Measurements from ENCODE around the gene GPS1.

Gene GPS1

DNA sequence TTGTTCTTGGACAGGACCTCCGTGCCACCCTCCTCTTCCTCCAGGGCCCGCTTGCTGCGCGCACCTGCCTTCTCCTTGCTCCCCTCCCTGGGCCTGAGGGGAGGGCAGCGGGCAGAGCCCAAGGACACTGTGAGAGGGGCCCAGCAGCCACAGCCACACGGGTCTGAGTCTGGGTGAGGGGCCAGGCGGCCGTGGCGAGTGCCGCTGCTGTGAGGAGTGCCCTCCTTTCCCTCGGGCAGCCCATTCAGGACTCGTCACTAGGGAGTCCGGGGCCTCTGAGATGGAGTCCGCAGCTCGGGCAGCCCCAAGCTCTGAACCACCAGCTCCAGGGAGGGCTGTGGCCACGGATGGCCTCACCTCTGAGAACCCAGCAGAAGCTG, 8.3 kb downstream of the GPS1 start:
- H3K27ac ChIP-seq (ENCODE audit: insufficient read depth in 1 of 2, low read depth in 1 of 2, low read length in 2 of 2, poor library complexity in 1 of 2, severe bottlenecking in 2 of 2), result no peak overlapping the region
- POLR2A ChIA-PET, result no interaction called here
- no peaks in the 10 kb centered on the region for H3K27me3 ChIP-seq (replicated peaks in 2 of 5; ENCODE audit: control insufficient read depth in 4 of 5, insufficient read depth in 5 of 5, low read length in 4 of 5)
- DNase-seq, result no peak
- H3K9me3 ChIP-seq (ENCODE audit: control extremely low read depth in 1 of 5, control insufficient read depth in 4 of 5, insufficient read depth in 2 of 5, low read depth in 1 of 5, low read length in 4 of 5), result no peaks in the 10 kb centered on the region
- H3K36me3 ChIP-seq (ENCODE audit: control insufficient read depth in 4 of 4, insufficient read depth in 4 of 4, low read length in 3 of 4), result peaks cover 11 to 94% (median 61%) of the 10 kb centered on the region in 4 experiments
- CTCF ChIA-PET, result interaction anchor here (1.7 kb wide), 1 partner anchor 10 kb away, joined by 5 read pairs; no protein-coding TSS in a partner anchor
- H3K4me3 ChIP-seq (ENCODE audit: control insufficient read depth in 1 of 7, extremely low read depth in 1 of 7, insufficient read depth in 4 of 7, low read depth in 2 of 7, low read length in 6 of 7), result no peak overlapping the region
- WGBS (ENCODE audit: insufficient coverage), result 93% methylated on average over 11 of the region's 16 CpGs
- H3K4me1 ChIP-seq (ENCODE audit: control extremely low read depth in 1 of 4, control insufficient read depth in 4 of 4, insufficient read depth in 4 of 4, low read length in 3 of 4), result peaks cover 0 to 13% (median 9%) of the 10 kb centered on the region in 4 experiments

DNA sequence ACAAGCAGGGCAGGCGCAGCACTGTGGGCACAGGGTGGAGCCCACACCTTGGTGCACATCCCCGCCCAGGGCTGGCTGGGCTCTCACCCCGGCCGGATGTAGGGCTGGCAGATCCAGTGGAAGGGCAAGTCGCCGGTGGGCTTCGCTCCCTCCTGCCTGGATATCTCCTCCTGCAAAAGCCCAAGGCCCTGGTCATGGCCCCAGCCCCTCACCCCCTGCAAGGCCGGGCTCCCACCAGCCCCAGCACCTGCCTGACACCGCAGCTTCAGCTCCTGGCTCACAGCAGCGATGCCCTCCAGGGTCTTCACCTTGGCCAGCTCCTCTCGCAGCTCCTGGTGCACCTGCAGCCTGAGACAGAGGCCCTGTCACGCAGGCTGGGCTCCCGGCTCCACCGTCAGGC, 8.9 kb downstream of the GPS1 start:
- no peak for DNase-seq
- ChIA-PET POLR2A (interaction anchor here (1.2 kb wide), 1 partner anchor 8 kb away, joined by 3 read pairs; no protein-coding TSS in a partner anchor), CTCF (interaction anchor here (0.6 to 1.7 kb wide), 2 partner anchors 10 to 453 kb away, joined by 3 to 5 read pairs; no protein-coding TSS in a partner anchor)
- WGBS (ENCODE audit: insufficient coverage), result 89% methylated on average over 12 of the region's 14 CpGs
- Histone ChIP-seq H3K27me3 (replicated peaks in 2 of 5; ENCODE audit: control insufficient read depth in 4 of 5, insufficient read depth in 5 of 5, low read length in 4 of 5) (no peaks in the 10 kb centered on the region), H3K36me3 (ENCODE audit: control insufficient read depth in 4 of 4, insufficient read depth in 4 of 4, low read length in 3 of 4) (peaks cover 9 to 88% (median 58%) of the 10 kb centered on the region in 4 experiments), H3K27ac (ENCODE audit: insufficient read depth in 1 of 2, low read depth in 1 of 2, low read length in 2 of 2, poor library complexity in 1 of 2, severe bottlenecking in 2 of 2) (no peak overlapping the region), H3K4me1 (ENCODE audit: control extremely low read depth in 1 of 4, control insufficient read depth in 4 of 4, insufficient read depth in 4 of 4, low read length in 3 of 4) (peaks cover 0 to 16% (median 11%) of the 10 kb centered on the region in 4 experiments), H3K4me3 (ENCODE audit: control insufficient read depth in 1 of 7, extremely low read depth in 1 of 7, insufficient read depth in 4 of 7, low read depth in 2 of 7, low read length in 6 of 7) (no peak overlapping the region), H3K9me3 (ENCODE audit: control extremely low read depth in 1 of 5, control insufficient read depth in 4 of 5, insufficient read depth in 2 of 5, low read depth in 1 of 5, low read length in 4 of 5) (no peaks in the 10 kb centered on the region)

DNA sequence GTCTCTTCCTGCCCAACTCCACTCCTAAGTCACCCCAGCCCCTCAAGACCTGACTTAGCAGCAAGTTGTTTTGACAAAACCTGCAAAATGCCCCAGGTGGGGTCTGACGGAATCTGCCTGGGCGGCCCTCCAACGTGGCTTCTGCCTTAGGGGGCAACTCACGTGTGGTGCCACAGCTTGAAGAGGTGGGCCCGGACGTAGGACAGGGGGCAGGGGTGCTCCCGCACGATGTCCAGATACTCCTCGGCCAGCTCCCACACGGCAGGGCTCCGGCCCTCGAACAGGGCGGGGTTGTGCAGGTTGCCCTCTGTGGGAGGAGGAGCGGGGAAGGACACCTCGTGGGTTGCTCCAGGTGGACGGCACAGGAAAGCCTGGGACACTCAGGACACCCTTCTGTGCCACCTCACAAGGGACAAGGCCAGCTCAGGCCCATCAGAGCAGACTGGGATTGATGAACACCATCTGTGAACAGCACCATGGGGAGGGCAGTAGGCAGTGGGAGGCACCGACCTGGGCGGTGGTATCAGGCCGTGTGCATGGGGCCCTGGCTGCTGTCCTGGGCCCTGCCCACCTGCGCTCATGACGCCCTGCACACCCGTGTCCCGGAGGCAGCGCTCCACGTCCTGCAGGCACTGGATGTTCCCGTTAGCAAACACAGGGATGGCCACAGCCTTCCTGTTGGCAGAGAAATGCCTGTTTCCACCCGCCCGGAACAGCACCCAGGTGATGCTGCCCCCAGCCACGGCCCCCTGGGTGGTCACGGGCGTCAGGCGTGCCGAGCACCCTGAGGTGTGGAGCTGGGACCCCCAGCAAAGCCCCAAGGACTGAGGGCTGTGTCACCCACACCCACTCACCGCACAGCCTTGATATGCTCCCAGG, 9.6 kb downstream of the GPS1 start:
- POLR2A ChIA-PET, result interaction anchor here (1.2 kb wide), 1 partner anchor 9 kb away, joined by 3 read pairs; no protein-coding TSS in a partner anchor
- 95% methylated on average over 30 of the region's 34 CpGs for WGBS (ENCODE audit: insufficient coverage)
- CTCF ChIA-PET, result interaction anchor here (0.6 kb wide), 2 partner anchors 17 to 452 kb away, joined by 3 read pairs; no protein-coding TSS in a partner anchor
- no peak for DNase-seq
- Histone ChIP-seq H3K4me3 (ENCODE audit: control insufficient read depth in 1 of 7, extremely low read depth in 1 of 7, insufficient read depth in 4 of 7, low read depth in 2 of 7, low read length in 6 of 7) (no peak overlapping the region), H3K27me3 (replicated peaks in 2 of 5; ENCODE audit: control insufficient read depth in 4 of 5, insufficient read depth in 5 of 5, low read length in 4 of 5) (no peaks in the 10 kb centered on the region), H3K27ac (ENCODE audit: insufficient read depth in 1 of 2, low read depth in 1 of 2, low read length in 2 of 2, poor library complexity in 1 of 2, severe bottlenecking in 2 of 2) (no peak overlapping the region), H3K4me1 (ENCODE audit: control extremely low read depth in 1 of 4, control insufficient read depth in 4 of 4, insufficient read depth in 4 of 4, low read length in 3 of 4) (peaks cover 0 to 21% (median 14%) of the 10 kb centered on the region in 4 experiments), H3K36me3 (ENCODE audit: control insufficient read depth in 4 of 4, insufficient read depth in 4 of 4, low read length in 3 of 4) (peaks cover 7 to 81% (median 54%) of the 10 kb centered on the region in 4 experiments), H3K9me3 (ENCODE audit: control extremely low read depth in 1 of 5, control insufficient read depth in 4 of 5, insufficient read depth in 2 of 5, low read depth in 1 of 5, low read length in 4 of 5) (no peaks in the 10 kb centered on the region)

DNA sequence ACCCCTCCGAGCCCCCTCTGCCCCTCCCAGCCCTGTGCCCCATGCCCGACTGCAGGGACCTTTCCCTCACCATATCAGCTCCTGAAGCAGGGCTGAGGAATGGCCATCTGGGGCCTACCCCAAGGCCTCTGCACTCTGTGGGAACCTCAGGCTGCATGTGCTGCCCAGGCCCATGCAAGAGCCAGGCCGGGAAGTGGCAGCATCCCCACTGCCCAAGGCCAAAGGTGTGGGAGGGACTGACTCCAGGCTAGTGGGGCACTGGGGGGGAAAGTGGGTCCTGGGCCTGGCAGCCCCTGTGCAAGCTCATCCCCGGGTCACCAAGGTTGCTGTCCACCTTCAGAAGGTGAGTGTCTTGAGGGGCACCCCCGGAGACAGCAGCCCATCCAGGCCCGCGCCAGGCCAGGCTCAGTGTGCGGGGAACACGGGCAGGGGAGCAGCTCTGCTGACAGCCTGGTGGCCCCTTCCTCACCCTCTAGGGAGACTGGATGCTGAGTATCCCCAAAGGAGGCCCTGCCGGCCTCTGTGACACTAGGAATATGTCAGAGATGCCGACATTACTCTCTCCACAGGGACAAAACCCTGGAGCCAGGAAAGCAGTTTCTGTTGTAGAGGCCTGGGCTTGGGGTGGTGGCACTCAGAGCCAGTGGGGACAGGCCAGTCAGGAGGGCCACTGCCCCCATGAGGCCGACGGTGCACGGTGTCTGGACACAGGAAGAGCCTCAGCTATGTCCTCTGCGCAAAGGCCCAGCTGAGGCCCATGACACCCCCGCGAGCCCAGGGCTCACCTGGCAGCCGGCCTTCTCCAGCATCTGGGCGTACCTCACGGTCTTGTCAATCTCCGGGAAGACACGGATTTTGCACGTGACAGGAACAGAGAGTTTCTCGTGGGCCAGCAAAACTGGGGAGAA, 10.6 kb downstream of the GPS1 start:
- Histone ChIP-seq H3K36me3 (ENCODE audit: control insufficient read depth in 4 of 4, insufficient read depth in 4 of 4, low read length in 3 of 4) (peaks cover 7 to 71% (median 47%) of the 10 kb centered on the region in 4 experiments), H3K9me3 (ENCODE audit: control extremely low read depth in 1 of 5, control insufficient read depth in 4 of 5, insufficient read depth in 2 of 5, low read depth in 1 of 5, low read length in 4 of 5) (no peaks in the 10 kb centered on the region), H3K27me3 (replicated peaks in 2 of 5; ENCODE audit: control insufficient read depth in 4 of 5, insufficient read depth in 5 of 5, low read length in 4 of 5) (no peaks in the 10 kb centered on the region), H3K27ac (ENCODE audit: insufficient read depth in 1 of 2, low read depth in 1 of 2, low read length in 2 of 2, poor library complexity in 1 of 2, severe bottlenecking in 2 of 2) (no peak overlapping the region), H3K4me1 (ENCODE audit: control extremely low read depth in 1 of 4, control insufficient read depth in 4 of 4, insufficient read depth in 4 of 4, low read length in 3 of 4) (peaks cover 0 to 24% (median 16%) of the 10 kb centered on the region in 4 experiments), H3K4me3 (ENCODE audit: control insufficient read depth in 1 of 7, extremely low read depth in 1 of 7, insufficient read depth in 4 of 7, low read depth in 2 of 7, low read length in 6 of 7) (no peak overlapping the region)
- no peak for DNase-seq
- WGBS (ENCODE audit: insufficient coverage), result 96% methylated on average over 21 of the region's 24 CpGs
- POLR2A ChIA-PET, result no interaction called here
- CTCF ChIA-PET, result interaction anchor here (0.6 to 1.3 kb wide), 2 partner anchors 18 to 25 kb away, joined by 3 to 4 read pairs; partner anchors contain the start of gene DCXR

DNA sequence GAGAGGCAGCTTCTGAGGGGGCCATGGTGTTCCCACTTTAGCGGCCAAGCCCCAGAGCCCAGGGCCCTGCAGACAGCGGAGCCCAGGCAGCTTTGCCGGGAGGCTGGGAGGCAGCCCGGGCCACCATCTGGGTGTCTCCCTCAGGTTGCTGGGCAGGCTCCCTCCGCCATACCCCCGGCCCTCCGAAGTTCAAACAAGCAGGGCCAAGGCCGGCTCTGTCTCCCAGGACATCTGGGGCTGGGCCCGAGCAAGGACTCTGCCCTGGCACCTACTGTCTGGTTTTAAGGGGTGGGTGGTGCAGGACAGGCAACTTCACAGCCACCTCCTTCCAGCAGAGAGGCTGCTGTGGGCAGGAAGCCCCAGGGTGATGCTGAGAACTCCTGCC, 11.3 kb downstream of the GPS1 start:
- H3K36me3 ChIP-seq (ENCODE audit: control insufficient read depth in 4 of 4, insufficient read depth in 4 of 4, low read length in 3 of 4), result peaks cover 7 to 64% (median 41%) of the 10 kb centered on the region in 4 experiments
- H3K27ac ChIP-seq (ENCODE audit: insufficient read depth in 1 of 2, low read depth in 1 of 2, low read length in 2 of 2, poor library complexity in 1 of 2, severe bottlenecking in 2 of 2), result no peak overlapping the region
- H3K27me3 ChIP-seq (replicated peaks in 2 of 5; ENCODE audit: control insufficient read depth in 4 of 5, insufficient read depth in 5 of 5, low read length in 4 of 5), result no peaks in the 10 kb centered on the region
- peaks cover 0 to 24% (median 16%) of the 10 kb centered on the region in 4 experiments for H3K4me1 ChIP-seq (ENCODE audit: control extremely low read depth in 1 of 4, control insufficient read depth in 4 of 4, insufficient read depth in 4 of 4, low read length in 3 of 4)
- CTCF ChIA-PET, result interaction anchor here (1.3 kb wide), 1 partner anchor 25 kb away, joined by 4 read pairs; the partner anchor contains the start of gene DCXR
- no peak overlapping the region for H3K4me3 ChIP-seq (ENCODE audit: control insufficient read depth in 1 of 7, extremely low read depth in 1 of 7, insufficient read depth in 4 of 7, low read depth in 2 of 7, low read length in 6 of 7)
- H3K9me3 ChIP-seq (ENCODE audit: control extremely low read depth in 1 of 5, control insufficient read depth in 4 of 5, insufficient read depth in 2 of 5, low read depth in 1 of 5, low read length in 4 of 5), result no peaks in the 10 kb centered on the region
- POLR2A ChIA-PET, result no interaction called here
- DNase-seq, result no peak
- 89% methylated on average over 7 of the region's 9 CpGs for WGBS (ENCODE audit: insufficient coverage)

DNA sequence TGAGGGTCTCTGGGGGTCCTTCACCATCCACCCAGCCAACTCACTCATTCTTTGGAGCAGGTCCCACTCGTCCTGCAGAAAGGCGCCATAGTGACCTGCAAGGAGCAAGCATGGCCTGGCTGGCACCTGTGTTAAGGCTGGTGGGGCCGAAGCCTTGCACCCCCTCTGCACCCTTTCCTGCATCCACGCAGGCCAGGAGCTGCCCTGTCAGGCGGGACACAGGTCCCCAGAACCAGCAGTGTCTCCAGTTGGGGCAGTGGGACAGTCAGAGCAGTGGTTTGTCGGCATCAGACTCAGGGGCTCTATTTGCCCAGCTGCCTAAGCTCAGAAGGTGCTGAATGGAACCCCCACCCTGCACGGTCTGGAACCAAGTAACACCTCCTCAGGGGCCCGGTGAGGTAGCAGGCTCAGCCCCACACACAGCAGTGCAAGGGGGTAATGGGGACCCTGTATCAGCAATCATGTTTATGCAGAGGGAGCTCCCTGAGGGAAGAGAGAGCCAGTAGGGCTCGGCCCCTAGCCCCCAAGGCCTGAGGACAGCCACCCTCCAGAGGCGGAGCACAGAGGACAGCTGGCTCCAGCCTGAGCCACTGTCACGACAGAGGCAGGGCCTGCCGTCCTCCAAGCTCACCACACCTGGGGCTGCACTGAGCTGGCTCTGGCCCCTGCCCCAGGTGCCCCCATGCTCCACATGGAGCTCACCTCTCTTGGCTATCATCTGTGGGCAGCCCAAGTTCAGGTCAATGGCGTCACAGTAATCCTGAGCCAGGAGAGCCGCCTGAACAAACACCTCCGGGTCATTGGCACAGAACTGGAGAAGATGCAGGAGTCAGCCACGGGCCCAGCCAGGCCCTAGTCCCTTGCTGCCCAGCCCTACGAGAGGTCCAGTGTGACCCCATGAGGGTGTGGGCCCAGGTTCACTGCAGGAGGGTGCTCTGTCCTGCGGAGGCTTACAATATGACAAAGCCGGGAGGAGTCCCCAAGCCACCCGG, 12.0 kb downstream of the GPS1 start:
- no peak overlapping the region for H3K27ac ChIP-seq (ENCODE audit: insufficient read depth in 1 of 2, low read depth in 1 of 2, low read length in 2 of 2, poor library complexity in 1 of 2, severe bottlenecking in 2 of 2)
- no peak for DNase-seq
- peak overlapping the region in 2 of 7 experiments; percentile 11 to 89 for H3K4me3 ChIP-seq (ENCODE audit: control insufficient read depth in 1 of 7, extremely low read depth in 1 of 7, insufficient read depth in 4 of 7, low read depth in 2 of 7, low read length in 6 of 7)
- peaks cover 0 to 24% (median 16%) of the 10 kb centered on the region in 4 experiments for H3K4me1 ChIP-seq (ENCODE audit: control extremely low read depth in 1 of 4, control insufficient read depth in 4 of 4, insufficient read depth in 4 of 4, low read length in 3 of 4)
- WGBS (ENCODE audit: insufficient coverage), result 96% methylated on average over 19 of the region's 20 CpGs
- POLR2A ChIA-PET, result interaction anchor here (0.5 kb wide), 1 partner anchor 359 kb away, joined by 3 read pairs; no protein-coding TSS in a partner anchor
- CTCF ChIA-PET, result interaction anchor here (0.7 kb wide), 1 partner anchor 31 kb away, joined by 3 read pairs; no protein-coding TSS in a partner anchor
- no peaks in the 10 kb centered on the region for H3K27me3 ChIP-seq (replicated peaks in 2 of 5; ENCODE audit: control insufficient read depth in 4 of 5, insufficient read depth in 5 of 5, low read length in 4 of 5)
- no peaks in the 10 kb centered on the region for H3K9me3 ChIP-seq (ENCODE audit: control extremely low read depth in 1 of 5, control insufficient read depth in 4 of 5, insufficient read depth in 2 of 5, low read depth in 1 of 5, low read length in 4 of 5)
- peaks cover 7 to 57% (median 38%) of the 10 kb centered on the region in 4 experiments for H3K36me3 ChIP-seq (ENCODE audit: control insufficient read depth in 4 of 4, insufficient read depth in 4 of 4, low read length in 3 of 4)
